Natural killer cell (primary cell): ENCODE measurements around the gene LTBP4. TPM values are rescaled to one million over a fixed set of nuclear protein-coding genes. Genes with fewer than 3 reads are reported as not detected.

Source experiments
- ATAC-seq, 3 donors: fragments of 150-1000 bp in 2 of 3; fragments of 200-7000 bp in 1 of 3; cut with Tn5 transposase; 1 replicate in 1 of 3; 2 replicates in 2 of 3; pipeline ENCODE4 v1.10.0; 2021; ENCODE audit warnings: mild to moderate bottlenecking in 2 of 3, moderate library complexity in 2 of 3
- DNase-seq, 2 donors: peaks; one replicate each; pipeline versions ENCODE4 v3.0.0 to v3.0.0-alpha.2; 2013 to 2021; ENCODE audit warnings: mixed read lengths in 1 of 2
- H3K27ac ChIP-seq: one replicate; pipeline ENCODE4 v1.5.1; 2013; ENCODE audit warnings: mild to moderate bottlenecking, low read length
- H3K27me3 ChIP-seq: one replicate; pipeline ENCODE4 v1.6.1; 2013; ENCODE audit warnings: low read length; ENCODE audit not compliant: control insufficient read depth, insufficient read depth
- H3K36me3 ChIP-seq: one replicate; pipeline ENCODE4 v1.6.1; 2013; ENCODE audit warnings: low read length; ENCODE audit not compliant: control insufficient read depth, insufficient read depth
- H3K4me1 ChIP-seq: one replicate; pipeline ENCODE4 v1.6.1; 2013; ENCODE audit warnings: low read length; ENCODE audit not compliant: control insufficient read depth, insufficient read depth
- H3K4me3 ChIP-seq: one replicate; pipeline ENCODE4 v1.5.1; 2013; ENCODE audit warnings: low read length
- H3K9me3 ChIP-seq: one replicate; pipeline ENCODE4 v1.6.1; 2013; ENCODE audit warnings: low read length; ENCODE audit not compliant: control insufficient read depth, insufficient read depth
- H3K27ac Mint-ChIP-seq, 2 donors: one replicate each; pipeline ENCODE4 v1.8.0; 2022; ENCODE audit warnings: mild to moderate bottlenecking in 2 of 2, mixed read lengths in 2 of 2, moderate library complexity in 1 of 2
- H3K27me3 Mint-ChIP-seq, 2 donors: one replicate each; pipeline ENCODE4 v1.8.0; 2022; ENCODE audit warnings: low read depth in 2 of 2, mixed read lengths in 2 of 2
- H3K36me3 Mint-ChIP-seq: one replicate; pipeline ENCODE4 v1.8.0; 2022; ENCODE audit warnings: mixed read lengths
- H3K4me1 Mint-ChIP-seq, 2 donors: one replicate each; pipeline ENCODE4 v1.8.0; 2022; ENCODE audit warnings: mixed read lengths in 2 of 2
- H3K4me3 Mint-ChIP-seq: one replicate; pipeline ENCODE4 v1.8.0; 2022; ENCODE audit warnings: mild to moderate bottlenecking, moderate library complexity, mixed read lengths
- H3K9me3 Mint-ChIP-seq, 2 donors: one replicate each; pipeline ENCODE4 v1.8.0; 2022; ENCODE audit warnings: mixed read lengths in 2 of 2
- WGBS: methylation state at CpG from one replicate; pipeline ENCODE4 v1.1.7; 2013; ENCODE audit warnings: missing lambda C conversion rate; ENCODE audit not compliant: insufficient coverage; 5-methylcytosine and 5-hydroxymethylcytosine counted together
- intact Hi-C: fragments of 100-400 bp; cut with micrococcal nuclease; formaldehyde crosslinking; loops from one replicate; pipeline ENCODE4 v1.14.2; 2022
- total RNA-seq, 4 donors: library from RNA; stranded (reverse); fragments of 120-200 nt in 1 of 4; gene quantifications; one replicate each; pipeline versions ENCODE4 v1.2.3 to v1.2.4, GENCODE V29; 2013 to 2022
- TF ChIP-seq, protein P1 (sequence below): fragments of 200-600 bp; IDR thresholded peaks from one replicate; pipeline ENCODE4 v1.8.0; 2022; ENCODE audit warnings: antibody characterized with exemption

The LTBP4 gene
- total RNA-seq, 3 donors from 2014 or later (not counting 1 experiment from before 2014, with no cell fraction given) = 153 to 182 (median 157) TPM

- no peak for DNase-seq
- ATAC-seq = no peak
- Mint-ChIP-seq H3K9me3 (no peaks in the 10 kb centered on the region), H3K4me3 (no peak overlapping the region), H3K27ac (no peak overlapping the region), H3K36me3 (no peaks in the 10 kb centered on the region), H3K4me1 (peaks cover 10 to 17% of the 10 kb centered on the region in 2 donors), H3K27me3 (peaks cover 22 to 30% of the 10 kb centered on the region in 2 donors)
- intact Hi-C loops = no loop called here
- Histone ChIP-seq H3K27me3 (peaks cover 22% of the 10 kb centered on the region), H3K36me3 (no peaks in the 10 kb centered on the region), H3K9me3 (no peaks in the 10 kb centered on the region), H3K4me1 (peaks cover 22% of the 10 kb centered on the region), H3K4me3 (no peak overlapping the region), H3K27ac (no peak overlapping the region)
- TF ChIP-seq, protein P1, sequence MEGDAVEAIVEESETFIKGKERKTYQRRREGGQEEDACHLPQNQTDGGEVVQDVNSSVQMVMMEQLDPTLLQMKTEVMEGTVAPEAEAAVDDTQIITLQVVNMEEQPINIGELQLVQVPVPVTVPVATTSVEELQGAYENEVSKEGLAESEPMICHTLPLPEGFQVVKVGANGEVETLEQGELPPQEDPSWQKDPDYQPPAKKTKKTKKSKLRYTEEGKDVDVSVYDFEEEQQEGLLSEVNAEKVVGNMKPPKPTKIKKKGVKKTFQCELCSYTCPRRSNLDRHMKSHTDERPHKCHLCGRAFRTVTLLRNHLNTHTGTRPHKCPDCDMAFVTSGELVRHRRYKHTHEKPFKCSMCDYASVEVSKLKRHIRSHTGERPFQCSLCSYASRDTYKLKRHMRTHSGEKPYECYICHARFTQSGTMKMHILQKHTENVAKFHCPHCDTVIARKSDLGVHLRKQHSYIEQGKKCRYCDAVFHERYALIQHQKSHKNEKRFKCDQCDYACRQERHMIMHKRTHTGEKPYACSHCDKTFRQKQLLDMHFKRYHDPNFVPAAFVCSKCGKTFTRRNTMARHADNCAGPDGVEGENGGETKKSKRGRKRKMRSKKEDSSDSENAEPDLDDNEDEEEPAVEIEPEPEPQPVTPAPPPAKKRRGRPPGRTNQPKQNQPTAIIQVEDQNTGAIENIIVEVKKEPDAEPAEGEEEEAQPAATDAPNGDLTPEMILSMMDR = no peak
- WGBS = 85% methylated on average over 13 of the region's 14 CpGs
Observed at GRCh38 chr19:40565910-40566495, 35.2 kb upstream of the LTBP4 start.

DNA sequence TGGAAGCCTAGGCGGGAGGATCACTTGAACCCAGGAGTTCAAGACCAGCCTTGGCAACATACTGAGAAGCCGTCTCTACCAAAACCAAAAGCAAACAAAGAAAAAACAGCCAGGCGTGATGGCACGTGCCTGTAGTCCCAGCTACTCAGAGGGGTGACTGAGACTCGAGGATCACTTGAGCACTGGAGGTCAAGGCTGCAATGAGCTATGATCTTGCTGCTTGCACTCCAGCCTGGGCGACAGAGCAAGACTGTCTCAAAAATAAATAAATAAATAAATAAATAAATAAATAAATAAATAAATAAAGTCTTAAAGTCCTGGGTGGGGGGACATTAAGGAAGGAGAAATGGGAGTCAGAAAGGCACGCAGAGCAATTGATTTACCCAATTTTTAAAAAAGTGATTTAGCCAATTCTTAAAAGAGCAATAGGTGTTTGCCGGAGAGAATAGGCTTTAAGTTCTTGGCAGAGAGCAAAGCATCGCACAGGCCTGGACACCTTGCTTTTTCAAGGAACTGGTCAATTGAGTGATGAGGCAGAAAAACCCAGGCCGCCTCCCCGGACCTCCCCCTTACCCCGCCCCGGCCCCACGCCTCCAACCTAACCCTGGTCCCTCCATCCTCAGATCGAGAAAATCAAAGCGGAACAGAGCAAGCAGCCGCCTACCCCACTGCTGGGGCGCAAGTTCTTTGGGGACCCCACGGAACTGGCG lies 34.0 kb upstream of the LTBP4 start:
- no peaks in the 10 kb centered on the region for H3K36me3 Mint-ChIP-seq
- H3K4me1 ChIP-seq = peaks cover 25% of the 10 kb centered on the region
- peaks cover 22% of the 10 kb centered on the region for H3K27me3 ChIP-seq
- no peaks in the 10 kb centered on the region for H3K36me3 ChIP-seq
- peaks cover 12 to 14% of the 10 kb centered on the region in 2 donors for H3K4me1 Mint-ChIP-seq
- H3K4me3 Mint-ChIP-seq = peak overlapping the region; percentile 52
- H3K27ac ChIP-seq = no peak overlapping the region
- DNase-seq = no peak
- intact Hi-C loops = no loop called here
- no peaks in the 10 kb centered on the region for H3K9me3 ChIP-seq
- no peak for ATAC-seq
- no peaks in the 10 kb centered on the region for H3K9me3 Mint-ChIP-seq
- no peak overlapping the region for H3K27ac Mint-ChIP-seq
- WGBS = 26% methylated on average over 19 of the region's 20 CpGs
- no peak overlapping the region for H3K4me3 ChIP-seq
- H3K27me3 Mint-ChIP-seq = peaks cover 15 to 25% of the 10 kb centered on the region in 2 donors
- TF ChIP-seq, protein P1 = no peak

GRCh38 chr19:40567750-40568494 lies 33.2 kb upstream of the LTBP4 start:
- DNase-seq = no peak
- Mint-ChIP-seq H3K9me3 (no peaks in the 10 kb centered on the region), H3K27me3 (peaks cover 15 to 25% of the 10 kb centered on the region in 2 donors), H3K27ac (no peak overlapping the region), H3K4me3 (peak overlapping the region; percentile 52), H3K36me3 (no peaks in the 10 kb centered on the region), H3K4me1 (peaks cover 12 to 14% of the 10 kb centered on the region in 2 donors)
- no peak overlapping the region for H3K27ac ChIP-seq
- H3K4me3 ChIP-seq = no peak overlapping the region
- WGBS = 12% methylated on average over 70 of the region's 70 CpGs
- peaks cover 22% of the 10 kb centered on the region for H3K27me3 ChIP-seq
- intact Hi-C loops = no loop called here
- H3K9me3 ChIP-seq = no peaks in the 10 kb centered on the region
- peaks cover 25% of the 10 kb centered on the region for H3K4me1 ChIP-seq
- no peaks in the 10 kb centered on the region for H3K36me3 ChIP-seq
- ATAC-seq = no peak
- TF ChIP-seq, protein P1 = no peak
